H9 (cell line): ENCODE results near the gene MRC2. TPM values are rescaled to one million over a fixed set of nuclear protein-coding genes. Genes with fewer than 3 reads are reported as not detected.
A peak's percentile ranks its signal among the peaks of the same experiment; 100 is the strongest.

ENCODE experiments used
- DNase-seq: peaks from one replicate; pipeline ENCODE4 v3.0.0-alpha.2; 2017
- H2AFZ ChIP-seq: one replicate; pipeline ENCODE4 v1.6.1; 2013; ENCODE audit warnings: mild to moderate bottlenecking, low read length, control low read depth, moderate library complexity
- H2AK5ac ChIP-seq: 2 replicates; pipeline ENCODE4 v1.6.1; 2013; ENCODE audit warnings: low read length, control low read depth, mixed read lengths; ENCODE audit not compliant: insufficient read length
- H2BK120ac ChIP-seq: one replicate; pipeline ENCODE4 v1.6.1; 2013; ENCODE audit warnings: low read depth, mild to moderate bottlenecking, low read length, control low read depth, inconsistent platforms; ENCODE audit not compliant: poor library complexity, severe bottlenecking
- H2BK12ac ChIP-seq: 2 replicates; pipeline ENCODE4 v1.6.1; 2013; ENCODE audit warnings: low read length, control low read depth, mixed read lengths, low read depth; ENCODE audit not compliant: insufficient read length
- H2BK15ac ChIP-seq: 2 replicates; pipeline ENCODE4 v1.6.1; 2013; ENCODE audit warnings: low read depth, low read length, control low read depth
- H2BK20ac ChIP-seq: one replicate; pipeline ENCODE4 v1.6.1; 2013; ENCODE audit warnings: low read depth, mild to moderate bottlenecking, low read length, control low read depth, inconsistent platforms; ENCODE audit not compliant: poor library complexity, severe bottlenecking
- H2BK5ac ChIP-seq: 2 replicates; pipeline ENCODE4 v1.6.1; 2013; ENCODE audit warnings: low read length, control low read depth, mixed read lengths; ENCODE audit not compliant: insufficient read length
- H3K14ac ChIP-seq: 2 replicates; pipeline ENCODE4 v1.6.1; 2013; ENCODE audit warnings: low read length, control low read depth; ENCODE audit not compliant: insufficient read depth
- H3K18ac ChIP-seq: 2 replicates; pipeline ENCODE4 v1.6.1; 2013; ENCODE audit warnings: low read depth, mild to moderate bottlenecking, mixed read lengths, low read length, control low read depth; ENCODE audit not compliant: insufficient read length
- H3K23ac ChIP-seq: 2 replicates; pipeline ENCODE4 v1.6.1; 2013; ENCODE audit warnings: low read length, control low read depth, mixed read lengths, low read depth; ENCODE audit not compliant: insufficient read length
- H3K23me2 ChIP-seq: 2 replicates; pipeline ENCODE4 v1.6.1; 2013; ENCODE audit warnings: low read depth, mild to moderate bottlenecking, mixed read lengths, low read length, control low read depth; ENCODE audit not compliant: insufficient read length, poor library complexity, severe bottlenecking
- H3K27ac ChIP-seq: 2 replicates; pipeline ENCODE4 v1.5.1; 2013; ENCODE audit warnings: low read length, control low read depth, mixed read lengths, low read depth; ENCODE audit not compliant: insufficient read length
- H3K27me3 ChIP-seq: 2 replicates; pipeline ENCODE4 v1.6.1; 2013; ENCODE audit warnings: low read length, control low read depth, inconsistent platforms; ENCODE audit not compliant: insufficient read depth
- H3K4ac ChIP-seq: 2 replicates; pipeline ENCODE4 v1.6.1; 2013; ENCODE audit warnings: low read depth, mild to moderate bottlenecking, control low read depth, inconsistent platforms, low read length, moderate library complexity
- H3K4me1 ChIP-seq: 2 replicates; pipeline ENCODE4 v1.6.1; 2013; ENCODE audit warnings: low read length, control low read depth, inconsistent platforms; ENCODE audit not compliant: insufficient read depth
- H3K4me2 ChIP-seq: 2 replicates; pipeline ENCODE4 v1.6.1; 2013; ENCODE audit warnings: low read length, control low read depth, mixed read lengths; ENCODE audit not compliant: insufficient read length, insufficient read depth
- H3K56ac ChIP-seq: 2 replicates; pipeline ENCODE4 v1.6.1; 2013; ENCODE audit warnings: low read depth, mild to moderate bottlenecking, mixed read lengths, low read length, control low read depth; ENCODE audit not compliant: insufficient read length
- H3K79me1 ChIP-seq: 2 replicates; pipeline ENCODE4 v1.6.1; 2013; ENCODE audit warnings: low read depth, mild to moderate bottlenecking, moderate library complexity, low read length, control low read depth, inconsistent platforms; ENCODE audit not compliant: insufficient read depth, poor library complexity, severe bottlenecking
- H3K79me2 ChIP-seq: 2 replicates; pipeline ENCODE4 v1.6.1; 2013; ENCODE audit warnings: low read length, control low read depth, inconsistent platforms; ENCODE audit not compliant: insufficient read depth
- H3K9ac ChIP-seq: 2 replicates; pipeline ENCODE4 v1.6.1; 2013; ENCODE audit warnings: low read length, control low read depth, mixed read lengths; ENCODE audit not compliant: insufficient read length; ENCODE audit errors: extremely low read depth
- H3K9me3 ChIP-seq: one replicate; pipeline ENCODE4 v1.6.1; 2013; ENCODE audit warnings: low read depth, low read length, inconsistent platforms; ENCODE audit not compliant: control insufficient read depth
- H3T11ph ChIP-seq: one replicate; pipeline ENCODE4 v1.6.1; 2013; ENCODE audit warnings: mild to moderate bottlenecking, low read length, control low read depth, inconsistent platforms
- H4K20me1 ChIP-seq: one replicate; pipeline ENCODE4 v1.6.1; 2013; ENCODE audit not compliant: control insufficient read depth, insufficient read length, insufficient read depth
- H4K5ac ChIP-seq: 2 replicates; pipeline ENCODE4 v1.6.1; 2013; ENCODE audit warnings: low read depth, mild to moderate bottlenecking, mixed read lengths, low read length, control low read depth; ENCODE audit not compliant: insufficient read length
- H4K8ac ChIP-seq: replicated peaks from 2 replicates; pipeline ENCODE4 v1.6.1; 2013; ENCODE audit warnings: low read length, control low read depth, mixed read lengths, low read depth; ENCODE audit not compliant: insufficient read length
- H4K91ac ChIP-seq: 2 replicates; pipeline ENCODE4 v1.6.1; 2013; ENCODE audit warnings: low read depth, mild to moderate bottlenecking, moderate library complexity, mixed read lengths, low read length, control low read depth; ENCODE audit not compliant: insufficient read length
- H3K27ac Mint-ChIP-seq, 3 experiments: 2 replicates in 2 of 3; 3 replicates in 1 of 3; pipeline ENCODE4 v1.8.0; 2020 to 2021; ENCODE audit warnings: mixed read lengths in 3 of 3, mild to moderate bottlenecking in 1 of 3, moderate library complexity in 1 of 3
- H3K27me3 Mint-ChIP-seq: 2 replicates; pipeline ENCODE4 v1.8.0; 2021; ENCODE audit warnings: low read depth, mild to moderate bottlenecking, moderate library complexity, mixed read lengths
- H3K36me3 Mint-ChIP-seq, 3 experiments: 2 replicates in 2 of 3; 3 replicates in 1 of 3; pipeline ENCODE4 v1.8.0; 2020 to 2021; ENCODE audit warnings: low read depth in 3 of 3, mixed read lengths in 3 of 3; ENCODE audit not compliant: insufficient read depth in 1 of 3
- H3K4me1 Mint-ChIP-seq, 2 experiments: 2 replicates each; pipeline ENCODE4 v1.8.0; 2020; ENCODE audit warnings: mixed read lengths in 2 of 2
- H3K4me3 Mint-ChIP-seq, 2 experiments: 2 replicates in 1 of 2; 3 replicates in 1 of 2; pipeline ENCODE4 v1.8.0; 2020 to 2021; ENCODE audit warnings: mild to moderate bottlenecking in 2 of 2, mixed read lengths in 2 of 2, moderate library complexity in 1 of 2
- H3K9me3 Mint-ChIP-seq, 2 experiments: 2 replicates in 1 of 2; 3 replicates in 1 of 2; pipeline ENCODE4 v1.8.0; 2020; ENCODE audit warnings: mild to moderate bottlenecking in 2 of 2, mixed read lengths in 2 of 2, moderate library complexity in 1 of 2
- CTCF ChIP-seq: fragments of 200-600 bp; sonication (generic); conservative IDR thresholded peaks from 3 replicates; pipeline ENCODE4 v1.8.0; 2021; ENCODE audit warnings: antibody characterized with exemption, mild to moderate bottlenecking
- WGBS: extraction: QIAGEN DNeasy Blood & Tissue Kit; methylation state at CpG from one replicate; pipeline ENCODE4 v1.1.7; 2013; ENCODE audit warnings: missing lambda C conversion rate, low lambda C conversion rate, mixed read lengths; ENCODE audit not compliant: insufficient read length; ENCODE audit errors: extremely low coverage; 5-methylcytosine and 5-hydroxymethylcytosine counted together
- total RNA-seq: library from RNA; stranded (reverse); gene quantifications from 2 replicates; pipeline ENCODE4 v1.2.1, GENCODE V29; 2021

MRC2 gene
- total RNA-seq, 1 experiment from 2014 or later: 18.7 TPM

GRCh38 chr17:62705778-62706597, 78.5 kb downstream of the MRC2 start:
- Mint-ChIP-seq H3K4me1 (peaks cover 27 to 32% of the 10 kb centered on the region in 2 experiments), H3K9me3 (peaks cover 16 to 27% of the 10 kb centered on the region in 2 experiments), H3K27ac (peak overlapping the region in 2 of 3 experiments; percentile 85 to 95; a peak in 5 of 7 replicates), H3K36me3 (peaks cover 7 to 24% (median 21%) of the 10 kb centered on the region in 3 experiments), H3K27me3 (peaks cover 42% of the 10 kb centered on the region), H3K4me3 (peak overlapping the region; percentile 83 to 90)
- DNase-seq: peak; percentile 86
- H2AK5ac ChIP-seq: no peak overlapping the region
- peaks cover 17% of the 10 kb centered on the region for H3K23me2 ChIP-seq
- no peaks in the 10 kb centered on the region for H4K20me1 ChIP-seq
- peaks cover 5% of the 10 kb centered on the region for H3K4me1 ChIP-seq
- H3K18ac ChIP-seq: no peak overlapping the region
- H2AFZ ChIP-seq: no peak overlapping the region
- H2BK20ac ChIP-seq: no peak overlapping the region
- no peak overlapping the region for H3K14ac ChIP-seq
- no peaks in the 10 kb centered on the region for H3K79me1 ChIP-seq
- H3T11ph ChIP-seq: no peak overlapping the region
- H3K9me3 ChIP-seq: no peaks in the 10 kb centered on the region
- peak overlapping the region; percentile 51 for H3K4me2 ChIP-seq
- H4K8ac ChIP-seq: no peak overlapping the region
- H2BK120ac ChIP-seq: no peak overlapping the region
- no peak overlapping the region for H2BK15ac ChIP-seq
- TF ChIP-seq CTCF: no peak
- H4K91ac ChIP-seq: no peak overlapping the region
- WGBS: no CpG with 5 or more reads among the region's 14 CpGs
- no peak overlapping the region for H3K9ac ChIP-seq
- no peak overlapping the region for H3K56ac ChIP-seq
- no peaks in the 10 kb centered on the region; the same call in 1 of the 2 replicates for H3K27me3 ChIP-seq
- no peak overlapping the region for H2BK5ac ChIP-seq
- H3K27ac ChIP-seq: no peak overlapping the region
- no peak overlapping the region for H3K4ac ChIP-seq
- no peak overlapping the region for H3K23ac ChIP-seq
- no peak overlapping the region for H4K5ac ChIP-seq
- no peak overlapping the region for H2BK12ac ChIP-seq
- no peaks in the 10 kb centered on the region for H3K79me2 ChIP-seq
